K562 (cell line): ENCODE results near the gene PBRM1. TPM values are rescaled to one million over a fixed set of nuclear protein-coding genes. Genes with fewer than 3 reads are reported as not detected.

ENCODE experiments used
- CBX8 ChIP-seq: fragments of 200-600 bp; sonication (generic); IDR thresholded peaks from 2 replicates; pipeline ENCODE4 v1.6.1; 2012; ENCODE audit warnings: borderline replicate concordance, mixed run types, low read depth, mild to moderate bottlenecking, moderate library complexity, mixed read lengths, low read length, control low read depth, inconsistent platforms; ENCODE audit not compliant: poor library complexity, severe bottlenecking; ENCODE audit errors: extremely low read depth
- CCNT2 ChIP-seq: IDR thresholded peaks from 2 replicates; pipeline ENCODE4 v1.6.1; 2011; ENCODE audit warnings: borderline replicate concordance, low read depth, mild to moderate bottlenecking, moderate library complexity, mixed read lengths, low read length; ENCODE audit not compliant: insufficient read length; ENCODE audit errors: extremely low read depth
- DACH1 ChIP-seq: fragments of 450-650 bp; IDR thresholded peaks from 2 replicates; pipeline ENCODE4 v1.6.1; 2018; ENCODE audit not compliant: partially characterized antibody
- E2F4 ChIP-seq: sonication (generic); formaldehyde crosslinking; IDR thresholded peaks from 2 replicates; pipeline ENCODE4 v1.8.0; 2022; ENCODE audit warnings: mild to moderate bottlenecking, low read depth, missing genetic modification reagents
- EHMT2 ChIP-seq: fragments of 450-650 bp; IDR thresholded peaks from 2 replicates; pipeline ENCODE4 v1.6.1; 2018; ENCODE audit warnings: antibody characterized with exemption
- FOXK1 ChIP-seq: sonication (generic); formaldehyde crosslinking; IDR thresholded peaks from 2 replicates; pipeline ENCODE4 v1.8.0; 2022; ENCODE audit warnings: missing genetic modification reagents, mild to moderate bottlenecking, borderline replicate concordance
- GABPB1 ChIP-seq: sonication (generic); formaldehyde crosslinking; IDR thresholded peaks from 2 replicates; pipeline ENCODE4 v1.8.0; 2022; ENCODE audit warnings: mild to moderate bottlenecking, missing genetic modification reagents
- HDAC2 ChIP-seq: fragments of 450-650 bp; IDR thresholded peaks from 2 replicates; pipeline ENCODE4 v1.6.1; 2016; ENCODE audit warnings: mild to moderate bottlenecking
- RCOR1 ChIP-seq, 2 experiments: IDR thresholded peaks; 2 replicates each; pipeline ENCODE4 v1.6.1; 2012; ENCODE audit warnings: low read depth in 2 of 2, low read length in 2 of 2, borderline replicate concordance in 1 of 2, improper control_type of control experiment in 1 of 2
- XRCC5 ChIP-seq: fragments of 200-400 bp; formaldehyde crosslinking; IDR thresholded peaks from 2 replicates; pipeline ENCODE4 v1.6.1; 2017; ENCODE audit warnings: low read depth, mild to moderate bottlenecking, low read length
- ZBED1 ChIP-seq: IDR thresholded peaks from 2 replicates; pipeline ENCODE4 v1.6.1; 2014
- ZSCAN29 ChIP-seq: fragments of 450-650 bp; IDR thresholded peaks from 2 replicates; pipeline ENCODE4 v1.6.1; 2017
- polyA plus RNA-seq, 8 experiments: library from polyadenylated mRNA; depleted of rRNA in 4 of 8; stranded (reverse) in 5 of 8; unstranded in 3 of 8; fragments of >200 nt; fragmentation: Nextera tagmentation in 2 of 8; fragmentation: Illumina TruSeq in 1 of 8; extraction: Ambion mirVana in 2 of 8; extraction: Trizol in 1 of 8; gene quantifications; 2 replicates each; pipeline versions ENCODE4 v1.2.1 to v1.2.3, GENCODE V29; 2011 to 2014; ENCODE audit warnings: inconsistent platforms in 1 of 8, missing spikeins in 1 of 8
- total RNA-seq, 7 experiments: library from RNA; depleted of rRNA in 6 of 7; stranded (reverse); fragments of >200 nt in 6 of 7; fragmentation: Illumina TruSeq in 2 of 7; extraction: Trizol in 2 of 7; gene quantifications; 2 replicates each; pipeline versions ENCODE4 v1.2.1 to v1.2.3, GENCODE V29; 2011 to 2021; ENCODE audit warnings: low replicate concordance in 1 of 7

The PBRM1 gene
- total and polyA plus RNA-seq, 9 of the 15 experiments (the other 6 are each of a cell fraction or from before 2014, with no cell fraction given) = 3.9 to 31.8 (median 19.0) TPM

GRCh38 chr3:52705688-52706686, 20.3 kb upstream of the PBRM1 start, which contains the start of the genes GLT8D1 and SPCS1 (continued):
- TF ChIP-seq CCNT2 (peak; percentile 69), XRCC5 (0 out of 2 replicates have a peak, but pooled peaks have one; percentile 19), ZBED1 (0 out of 2 replicates have a peak, but pooled peaks have one; percentile 32), RCOR1 (IDR thresholded peaks at IDR 0.05; ENCODE audit: borderline replicate concordance in 1 of 2, low read depth in 2 of 2, low read length in 2 of 2) (no peak), GABPB1 (CRISPR knock-in tag) (peak; percentile 94), CBX8 (no peak), HDAC2 (peak; percentile 23; the same call in 1 of the 2 replicates), E2F4 (no peak), ZSCAN29 (no peak), EHMT2 (no peak), DACH1 (peak; percentile 43), FOXK1 (peak; percentile 29; the same call in 1 of the 2 replicates)
